COLO668 (cell line): ENCODE measurements around the gene DEK.
A peak's percentile ranks its signal among the peaks of the same experiment; 100 is the strongest.

Experiments
- DNase-seq: peaks from one replicate; lab custom pipeline; 2025; ENCODE audit not compliant: unreplicated experiment; lab: John Stamatoyannopoulos, UW

Gene DEK

GRCh38 chr6:18265787-18266522 is 1.6 kb upstream of the DEK start:
- DNase-seq = no peak

GRCh38 chr6:18264923-18265377 is 620 bp upstream of the DEK start:
- no peak for DNase-seq

- DNase-seq = peak; percentile 50
Observed at GRCh38 chr6:18263418-18264218, 712 bp downstream of the DEK start.

GRCh38 chr6:18262702-18263417 is 1.5 kb downstream of the DEK start:
- peak; percentile 4 for DNase-seq

- no peak for DNase-seq
Observed at GRCh38 chr6:18261877-18262276, 2.5 kb downstream of the DEK start.

- peak; percentile 14 for DNase-seq
Observed at GRCh38 chr6:18260448-18261106, 3.8 kb downstream of the DEK start.

- no peak for DNase-seq
Observed at GRCh38 chr6:18259675-18260447, 4.5 kb downstream of the DEK start.

GRCh38 chr6:18254793-18255192 is 9.5 kb downstream of the DEK start:
- no peak for DNase-seq

GRCh38 chr6:18253635-18254034 is 10.7 kb downstream of the DEK start:
- DNase-seq = no peak

GRCh38 chr6:18249271-18249670 is 15.1 kb downstream of the DEK start:
- DNase-seq = no peak

- no peak for DNase-seq
Observed at GRCh38 chr6:18248698-18249097, 15.6 kb downstream of the DEK start.

- no peak for DNase-seq
Observed at GRCh38 chr6:18247002-18247401, 17.3 kb downstream of the DEK start.

GRCh38 chr6:18246205-18246604 is 18.1 kb downstream of the DEK start:
- DNase-seq = no peak

- DNase-seq = no peak
Observed at GRCh38 chr6:18245642-18246041, 18.7 kb downstream of the DEK start.

GRCh38 chr6:18245079-18245478 is 19.3 kb downstream of the DEK start:
- no peak for DNase-seq

- no peak for DNase-seq
Observed at GRCh38 chr6:18244251-18244650, 20.1 kb downstream of the DEK start.

GRCh38 chr6:18243302-18243893 is 20.9 kb downstream of the DEK start:
- DNase-seq = no peak

GRCh38 chr6:18242062-18242851 is 22.1 kb downstream of the DEK start:
- DNase-seq = no peak
